ENCODE measurements around the gene CINP. TPM values are rescaled to one million over a fixed set of nuclear protein-coding genes. Genes with fewer than 3 reads are reported as not detected.

Gene CINP
- total RNA-seq, 1 experiment from 2014 or later: 54.6 TPM

- Histone ChIP-seq H3F3A (ENCODE audit: insufficient read depth, low read depth) (no peaks in the 10 kb centered on the region; the same call in 1 of the 2 replicates), H4K20me1 (ENCODE audit: insufficient read depth) (no peaks in the 10 kb centered on the region; the same call in none of the 2 replicates), H3K9me3 (ENCODE audit: insufficient read depth, low read depth) (no peaks in the 10 kb centered on the region), H3K79me2 (ENCODE audit: low read depth) (peaks cover 27% of the 10 kb centered on the region), H3K4me1 (replicated peaks; ENCODE audit: insufficient read depth) (no peaks in the 10 kb centered on the region), H3K4me2 (no peak overlapping the region), H3K36me3 (ENCODE audit: low read depth) (peaks cover under 1% of the 10 kb centered on the region; the same call in 1 of the 2 replicates), H3K27ac (no peak overlapping the region), H2AFZ (no peak overlapping the region), H3K27me3 (ENCODE audit: insufficient read depth, low read depth) (no peaks in the 10 kb centered on the region), H3K4me3 (no peak overlapping the region), H3K9me2 (ENCODE audit: insufficient read depth) (no peaks in the 10 kb centered on the region)
- intact Hi-C loops (cut with micrococcal nuclease; ENCODE audit: unreplicated experiment): no loop called here
- ChIA-PET POLR2A (ENCODE audit: unreplicated experiment) (no interaction called here), CTCF (no interaction called here)
- TF ChIP-seq CTCF (conservative IDR thresholded peaks at IDR 0.05) (no peak), EZH2 (IDR thresholded peaks at IDR 0.05; ENCODE audit: low read depth) (no peak)
- no TSS peak for BruUV-seq (replicated peaks)
- DNase-seq: no peak
Measured at GRCh38 chr14:102371361-102371760, 8.7 kb upstream of the CINP start.

- Histone ChIP-seq H3K79me2 (ENCODE audit: low read depth) (peaks cover 34% of the 10 kb centered on the region), H2AFZ (no peak overlapping the region), H3K4me1 (replicated peaks; ENCODE audit: insufficient read depth) (no peaks in the 10 kb centered on the region), H3K27ac (no peak overlapping the region), H3K36me3 (ENCODE audit: low read depth) (no peaks in the 10 kb centered on the region), H4K20me1 (ENCODE audit: insufficient read depth) (no peaks in the 10 kb centered on the region; the same call in none of the 2 replicates), H3K9me2 (ENCODE audit: insufficient read depth) (no peaks in the 10 kb centered on the region), H3F3A (ENCODE audit: insufficient read depth, low read depth) (no peaks in the 10 kb centered on the region; the same call in 1 of the 2 replicates), H3K27me3 (ENCODE audit: insufficient read depth, low read depth) (no peaks in the 10 kb centered on the region), H3K4me2 (no peak overlapping the region), H3K4me3 (no peak overlapping the region), H3K9me3 (ENCODE audit: insufficient read depth, low read depth) (no peaks in the 10 kb centered on the region)
- CTCF ChIA-PET: no interaction called here
- peak in 1 of 2 experiments; percentile 31 for DNase-seq
- BruUV-seq (replicated peaks): no TSS peak
- POLR2A ChIA-PET (ENCODE audit: unreplicated experiment): no interaction called here
- intact Hi-C loops (cut with micrococcal nuclease; ENCODE audit: unreplicated experiment): no loop called here
- TF ChIP-seq CTCF (conservative IDR thresholded peaks at IDR 0.05): no peak
- no peak for TF ChIP-seq EZH2 (IDR thresholded peaks at IDR 0.05; ENCODE audit: low read depth)
Measured at GRCh38 chr14:102370305-102370809, 7.7 kb upstream of the CINP start.

GRCh38 chr14:102363182-102363943 is 673 bp upstream of the CINP start:
- POLR2A ChIA-PET (ENCODE audit: unreplicated experiment): interaction anchor here (0.6 to 0.7 kb wide), 2 partner anchors 565 to 878 kb away, joined by 4 to 6 read pairs; no protein-coding TSS in a partner anchor
- Histone ChIP-seq H3K27ac (no peak overlapping the region), H3K27me3 (ENCODE audit: insufficient read depth, low read depth) (no peaks in the 10 kb centered on the region), H3K4me2 (peak overlapping the region; percentile 82), H3K9me3 (ENCODE audit: insufficient read depth, low read depth) (no peaks in the 10 kb centered on the region), H3K36me3 (ENCODE audit: low read depth) (peaks cover 11% of the 10 kb centered on the region; the same call in 1 of the 2 replicates), H3K4me1 (replicated peaks; ENCODE audit: insufficient read depth) (peaks cover 17% of the 10 kb centered on the region), H4K20me1 (ENCODE audit: insufficient read depth) (no peaks in the 10 kb centered on the region), H3K4me3 (peak overlapping the region; percentile 89), H3F3A (ENCODE audit: insufficient read depth, low read depth) (peaks cover 18% of the 10 kb centered on the region; the same call in 1 of the 2 replicates), H3K79me2 (ENCODE audit: low read depth) (peaks cover 69% of the 10 kb centered on the region), H3K9me2 (ENCODE audit: insufficient read depth) (no peaks in the 10 kb centered on the region), H2AFZ (peak overlapping the region; percentile 99)
- intact Hi-C loops (cut with micrococcal nuclease; ENCODE audit: unreplicated experiment): loop anchor here (2.0 to 10.0 kb wide), 5 partner anchors 154 to 1026 kb away; no protein-coding TSS in a partner anchor
- CTCF ChIA-PET: interaction anchor here (0.6 kb wide), 2 partner anchors 20 to 404 kb away, joined by 3 to 4 read pairs; no protein-coding TSS in a partner anchor
- TF ChIP-seq EZH2 (IDR thresholded peaks at IDR 0.05; ENCODE audit: low read depth) (no peak), CTCF (conservative IDR thresholded peaks at IDR 0.05) (no peak)
- DNase-seq: peak in 1 of 2 experiments; percentile 72
- BruUV-seq (replicated peaks): no TSS peak

Measured in PC-9 (cell line).